Right ventricle myocardium superior (tissue), 1 donor: Measurements from ENCODE around the gene KCND2. TPM values are rescaled to one million over a fixed set of nuclear protein-coding genes. Genes with fewer than 3 reads are reported as not detected.

ENCODE experiments used
- ATAC-seq: fragments of 200-7000 bp; cut with Tn5 transposase; one replicate; pipeline ENCODE4 v1.9.1; 2020; ENCODE audit warnings: mild to moderate bottlenecking; ENCODE audit not compliant: poor library complexity
- DNase-seq: peaks from one replicate; pipeline ENCODE4 v3.0.0-alpha.2; 2020
- intact Hi-C: fragments of 100-400 bp; cut with DNase I; formaldehyde crosslinking; loops from one replicate; pipeline ENCODE4 v1.11.2; 2022
- total RNA-seq: library from RNA; stranded (reverse); fragmentation: NEBNext Ultra II Directional; extraction: Animal tissue kit (Norgen Biotek cat#: 25700); gene quantifications from one replicate; pipeline ENCODE4 v1.2.1, GENCODE V29; 2021
- donor health status: DM: no; HTN: yes; CAD: no; lungs with severe emphysema.

Gene KCND2
- total RNA-seq, 1 donor from 2014 or later, result not detected

DNA sequence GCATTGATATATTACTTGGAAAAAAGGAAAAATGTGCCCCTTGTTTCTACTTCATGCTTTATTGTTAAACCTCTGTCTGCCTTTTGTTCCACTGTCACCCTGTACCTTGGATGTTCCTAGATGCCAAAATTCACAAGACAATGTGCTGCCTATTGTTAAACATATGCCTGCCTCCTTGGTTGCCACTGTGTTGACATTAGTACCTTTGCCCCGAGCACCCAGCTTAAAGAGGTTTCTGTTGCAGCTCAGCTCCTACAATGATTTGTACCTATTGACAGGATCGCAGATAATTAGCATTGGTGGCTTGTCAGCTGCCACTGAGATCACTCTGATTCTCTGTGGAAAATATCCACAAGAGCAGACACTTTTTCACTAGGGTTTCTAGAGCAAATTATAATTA is 188.0 kb downstream of the KCND2 start:
- no peak for DNase-seq
- no peak for ATAC-seq
- intact Hi-C loops, result no loop called here

DNA sequence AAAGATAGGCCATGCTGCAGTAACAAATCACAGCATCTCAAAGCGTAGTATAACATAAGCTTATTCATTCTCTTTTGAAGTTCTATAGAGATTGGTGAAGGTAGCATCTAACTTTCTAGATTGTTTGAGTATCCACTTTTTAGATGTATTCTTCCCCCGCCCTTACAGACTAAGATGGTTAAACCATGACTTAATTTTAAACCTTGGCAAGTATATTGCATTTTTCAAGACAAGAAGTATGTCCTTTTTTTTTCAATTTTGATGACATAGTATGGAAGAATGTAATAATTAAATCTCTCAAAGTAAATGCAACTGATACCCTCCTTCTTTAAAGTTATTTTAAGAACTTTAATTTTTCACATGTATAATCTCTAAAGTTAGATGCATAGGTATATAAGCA is 190.0 kb downstream of the KCND2 start:
- intact Hi-C loops, result no loop called here
- ATAC-seq, result no peak
- no peak for DNase-seq

DNA sequence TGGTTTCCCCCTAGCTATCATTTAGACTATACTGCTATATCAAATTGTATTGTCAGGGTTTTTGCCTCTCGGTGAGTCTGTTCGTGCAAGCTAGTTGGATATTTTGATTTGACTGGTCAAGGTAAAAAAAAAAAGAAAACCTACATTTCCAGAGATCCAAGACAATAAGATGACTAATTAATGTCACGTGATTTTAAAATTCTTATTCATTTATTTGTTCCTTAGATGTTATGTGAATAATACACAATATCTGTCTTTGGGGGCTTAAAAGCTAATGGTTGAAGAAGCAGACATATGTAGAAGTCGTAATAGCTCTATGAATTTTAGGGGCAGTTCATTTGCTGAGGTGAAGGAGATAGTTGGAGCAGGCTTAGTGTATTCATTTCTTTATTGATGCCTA is 191.1 kb downstream of the KCND2 start:
- intact Hi-C loops, result no loop called here
- ATAC-seq (no peak), DNase-seq (no peak)

DNA sequence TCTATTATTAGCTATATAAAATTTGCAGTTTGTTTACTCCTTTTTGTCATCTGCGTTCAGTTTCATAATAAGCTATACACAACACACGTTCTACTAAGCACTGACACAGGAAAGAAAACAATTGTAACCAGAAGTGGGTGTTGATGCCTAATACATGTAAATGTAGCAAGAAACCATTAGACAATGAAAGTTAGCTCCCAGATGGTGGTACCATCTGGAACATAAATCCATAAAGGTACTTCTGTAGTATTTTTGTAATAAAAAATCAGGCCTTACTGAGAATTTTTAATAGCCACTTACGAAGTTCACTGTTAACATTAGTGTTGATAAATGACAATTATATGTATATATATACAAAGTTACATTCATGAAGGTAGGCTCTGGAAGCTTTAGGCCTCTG is 194.7 kb downstream of the KCND2 start:
- DNase-seq (no peak), ATAC-seq (no peak)
- intact Hi-C loops, result no loop called here

DNA sequence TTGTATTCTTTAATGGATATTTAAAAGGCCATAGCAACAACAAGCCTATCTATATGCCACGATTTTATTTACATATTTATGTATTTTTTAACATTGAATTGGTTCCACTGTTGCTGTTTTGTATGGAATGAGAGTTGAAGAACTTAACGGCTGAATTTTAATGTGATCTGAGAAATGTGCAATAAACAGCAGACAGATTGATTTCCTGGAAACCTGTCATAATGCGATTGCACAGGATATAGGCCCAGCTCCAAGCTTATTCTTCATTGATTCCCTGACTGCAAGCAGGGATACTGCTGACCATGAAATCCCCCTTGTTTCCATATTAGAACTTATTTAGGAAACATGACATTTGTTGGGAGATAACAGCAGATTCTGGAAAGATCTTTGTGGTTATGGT is 195.6 kb downstream of the KCND2 start:
- ATAC-seq (no peak), DNase-seq (no peak)
- intact Hi-C loops, result no loop called here

DNA sequence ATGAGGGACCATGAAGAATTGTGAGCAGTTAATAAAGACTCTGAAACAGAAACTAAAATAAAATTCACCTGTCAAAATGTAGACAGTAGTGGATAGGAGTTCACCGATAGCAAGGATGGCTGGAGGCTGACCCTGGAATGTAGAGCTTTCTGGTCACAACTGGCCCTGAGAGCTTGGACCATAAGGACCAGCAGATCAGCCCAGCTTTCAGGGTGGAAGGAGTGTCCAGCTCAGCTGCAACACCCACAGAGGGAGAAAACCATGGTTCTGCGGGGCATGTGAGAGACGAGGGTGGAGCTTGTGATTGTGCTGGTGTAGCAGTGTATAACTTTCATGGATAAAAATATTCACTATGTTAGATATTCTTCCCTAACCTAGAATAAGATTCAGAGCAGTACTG is 199.9 kb downstream of the KCND2 start:
- no peak for ATAC-seq
- intact Hi-C loops, result no loop called here

DNA sequence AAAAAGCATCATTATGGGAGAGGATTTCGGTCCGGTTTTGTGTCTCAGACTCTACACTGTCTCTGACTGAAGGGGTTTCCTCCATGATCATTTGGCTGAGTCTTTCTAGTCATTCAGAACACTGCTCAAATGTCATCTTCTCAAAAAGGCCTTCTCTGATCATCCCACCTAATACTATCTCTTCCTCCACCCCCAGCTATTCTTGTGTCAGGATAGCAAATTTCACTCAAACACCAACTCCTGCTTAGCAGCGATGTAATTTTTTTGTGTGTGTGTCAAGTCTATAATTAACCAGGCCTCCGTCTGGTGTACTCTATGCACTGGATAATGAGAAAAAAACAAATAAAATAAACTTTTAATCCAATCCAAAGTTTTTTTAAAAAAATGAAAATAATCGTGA is 200.4 kb downstream of the KCND2 start:
- no peak for ATAC-seq
- intact Hi-C loops, result no loop called here
- DNase-seq, result no peak

More for the DNA sequence above, 199.9 kb downstream of the KCND2 start:
- no peak for DNase-seq

DNA sequence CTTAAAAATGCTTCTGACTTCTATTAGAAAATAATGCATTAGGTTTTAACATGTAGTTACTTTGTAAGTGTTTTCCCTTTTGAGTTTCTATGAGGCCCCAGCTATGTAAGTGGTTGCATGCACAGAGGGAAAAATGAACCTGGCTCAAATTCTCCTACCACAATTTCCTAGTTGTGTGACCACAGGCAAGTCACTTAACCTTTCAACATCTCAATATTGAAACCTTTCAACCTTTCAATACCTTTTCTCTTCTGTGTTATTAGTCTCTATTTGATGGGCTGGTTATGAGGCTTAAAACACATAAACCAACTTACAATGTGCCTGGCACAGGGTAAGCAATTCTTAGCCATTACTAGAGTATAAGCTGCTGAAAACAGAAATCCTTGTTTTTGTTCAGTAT is 203.0 kb downstream of the KCND2 start:
- no peak for DNase-seq
- ATAC-seq, result no peak
- intact Hi-C loops, result no loop called here

DNA sequence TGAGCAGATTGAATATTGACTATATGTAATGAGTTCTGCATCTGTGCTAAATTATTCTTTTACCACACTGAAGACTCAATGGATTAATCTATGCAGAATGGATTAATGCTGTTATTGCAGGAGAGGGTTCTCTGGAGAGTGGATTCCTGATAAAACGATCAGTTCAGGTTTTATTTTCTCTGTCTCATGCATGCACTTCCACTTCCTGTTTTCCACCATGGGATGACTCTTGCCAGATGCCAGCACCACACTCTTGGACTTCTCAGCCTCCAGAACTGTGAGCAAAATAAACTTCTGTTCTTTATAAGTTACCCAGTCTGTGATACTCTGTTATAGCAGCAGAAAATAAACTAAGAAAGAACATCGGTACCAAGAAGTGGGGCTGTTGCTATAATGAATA is 207.5 kb downstream of the KCND2 start:
- intact Hi-C loops, result no loop called here
- ATAC-seq, result no peak

DNA sequence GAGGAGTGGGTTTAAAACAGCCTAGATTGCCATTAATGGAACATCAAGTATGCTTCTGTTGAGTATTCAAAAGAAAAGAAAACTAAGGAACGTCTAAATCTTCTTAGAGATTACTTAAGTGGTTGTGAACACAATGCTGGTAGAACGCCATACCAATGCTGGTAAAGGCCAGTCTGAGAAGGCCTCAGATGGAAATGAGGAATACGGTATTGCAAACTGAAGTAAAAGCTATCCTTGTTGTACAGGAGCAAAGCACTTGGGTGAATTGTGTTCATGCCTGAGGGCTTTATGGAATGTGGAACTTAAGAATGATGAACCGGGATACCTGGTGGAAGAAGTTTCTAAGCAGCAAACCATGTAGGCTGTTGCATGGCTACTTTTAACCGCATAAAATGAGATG is 208.0 kb downstream of the KCND2 start:
- no peak for ATAC-seq
- DNase-seq, result no peak
- intact Hi-C loops, result no loop called here

More for the DNA sequence above, 207.5 kb downstream of the KCND2 start:
- DNase-seq, result no peak

DNA sequence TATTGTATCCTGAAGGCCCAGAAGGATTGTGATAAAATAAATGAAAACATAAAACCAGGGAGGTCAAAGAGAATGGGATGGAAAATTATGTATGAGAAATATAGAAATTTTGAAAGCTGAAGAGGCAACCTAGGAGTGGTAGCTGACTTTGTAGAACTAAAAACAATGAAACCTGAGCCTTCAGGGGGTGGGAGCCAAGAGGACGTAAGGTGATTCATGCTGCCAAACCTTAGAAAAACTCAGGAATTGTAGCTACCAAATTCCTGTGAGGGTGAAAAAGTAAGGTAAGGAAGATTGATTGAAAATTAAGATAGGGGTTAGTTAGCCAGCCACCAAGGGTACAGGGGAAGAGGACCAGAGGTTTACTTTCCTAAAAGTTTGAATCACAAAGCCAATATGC is 213.2 kb downstream of the KCND2 start:
- ATAC-seq (no peak), DNase-seq (no peak)
- intact Hi-C loops, result no loop called here

DNA sequence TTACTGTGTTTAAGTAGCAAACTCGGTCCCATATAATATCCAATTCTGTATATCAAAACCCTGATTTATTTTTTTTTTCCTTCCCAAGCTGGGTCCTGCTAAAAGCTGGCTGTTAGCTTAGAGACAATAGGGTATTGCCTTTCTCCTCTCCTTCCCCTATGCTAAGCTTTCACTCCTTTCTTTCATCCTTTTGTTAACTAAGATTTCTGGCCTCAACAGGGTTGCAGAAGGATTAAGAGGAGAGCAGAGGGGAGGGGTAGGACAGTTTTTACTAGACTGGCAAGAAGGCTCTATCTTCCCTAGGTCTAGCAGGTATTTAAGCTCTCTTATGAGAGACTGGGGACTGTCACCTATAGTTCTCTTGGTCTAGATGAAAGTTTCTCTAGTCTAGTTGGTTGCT is 229.2 kb downstream of the KCND2 start:
- intact Hi-C loops, result no loop called here
- DNase-seq (no peak), ATAC-seq (no peak)

DNA sequence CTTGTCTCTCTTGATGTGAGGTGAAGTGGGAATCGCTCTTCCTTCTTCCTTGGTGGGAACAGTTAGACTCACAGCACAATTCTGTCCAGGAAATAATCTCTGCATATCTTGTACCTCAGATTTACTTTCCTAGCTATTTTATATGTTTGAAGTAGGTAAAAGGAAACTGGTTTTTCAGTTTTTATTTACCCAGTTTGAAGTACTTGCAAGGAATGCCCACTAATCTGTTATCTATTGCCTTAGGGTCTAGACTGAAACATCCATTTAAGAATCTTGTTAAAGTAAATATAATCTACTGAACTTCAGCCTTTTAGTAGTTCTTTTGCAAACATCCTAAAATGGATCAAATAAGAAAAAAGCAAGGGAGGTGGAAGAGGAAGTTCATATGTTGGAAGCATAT is 229.8 kb downstream of the KCND2 start:
- no peak for DNase-seq
- intact Hi-C loops, result no loop called here
- no peak for ATAC-seq

DNA sequence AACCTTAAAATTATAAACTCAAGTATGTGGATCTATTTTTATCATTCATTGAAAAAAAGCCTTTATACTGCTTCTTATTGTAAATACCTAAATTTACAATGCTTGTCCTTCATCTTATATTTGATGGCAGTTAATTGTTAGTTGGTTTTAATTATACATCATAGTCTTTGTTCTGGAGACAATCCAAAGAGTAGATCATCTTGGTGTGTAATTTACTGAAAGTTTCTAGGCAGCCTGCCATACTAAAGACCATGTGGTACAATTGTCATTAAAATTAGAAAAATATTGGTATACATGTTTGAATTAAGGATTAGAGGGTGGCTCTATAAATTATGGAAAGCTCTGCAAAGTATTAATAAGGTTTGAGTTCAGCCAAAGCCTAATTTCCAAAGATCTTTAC is 231.4 kb downstream of the KCND2 start:
- ATAC-seq, result no peak

DNA sequence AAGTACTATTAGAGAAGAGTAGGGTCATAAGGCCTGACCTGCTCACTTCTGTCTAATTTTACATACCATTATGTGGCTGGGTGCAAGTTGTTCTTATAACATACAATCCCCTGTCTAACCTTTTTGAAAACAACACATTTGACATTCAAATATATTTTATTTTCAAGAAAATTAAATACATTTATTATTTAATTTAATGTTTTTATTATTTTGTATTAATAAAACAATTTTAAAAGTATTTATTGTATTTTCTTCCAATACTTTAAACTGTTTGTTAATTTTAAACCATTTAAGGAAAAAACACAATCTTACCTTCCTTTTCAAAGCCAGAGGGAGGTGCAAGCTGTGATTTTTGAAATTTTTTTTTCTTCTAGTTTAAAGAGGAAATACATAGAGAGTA is 232.8 kb downstream of the KCND2 start:
- no peak for DNase-seq
- no peak for ATAC-seq
- intact Hi-C loops, result no loop called here

More for the DNA sequence above, 231.4 kb downstream of the KCND2 start:
- no peak for DNase-seq
- intact Hi-C loops, result no loop called here

DNA sequence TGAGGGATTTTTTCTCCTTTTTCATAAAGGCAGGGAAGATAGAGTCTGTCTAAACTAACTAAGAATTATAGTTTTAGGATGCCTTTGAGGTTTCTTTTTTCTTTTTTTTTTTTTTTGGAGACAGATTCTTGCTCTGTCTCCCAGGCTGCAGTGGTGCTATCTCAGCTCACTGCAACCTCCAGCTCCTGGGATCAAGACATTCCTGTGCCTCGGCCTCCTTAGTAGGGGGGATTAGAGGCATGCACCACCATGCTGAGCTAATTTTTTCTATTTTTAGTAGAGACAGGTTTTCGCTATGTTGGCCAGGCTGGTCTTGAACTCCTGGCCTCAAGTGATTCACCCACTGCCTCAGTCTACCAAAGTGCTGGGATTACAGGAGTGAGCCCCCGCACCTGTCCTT is 239.7 kb downstream of the KCND2 start:
- intact Hi-C loops, result no loop called here
- DNase-seq (no peak), ATAC-seq (no peak)

DNA sequence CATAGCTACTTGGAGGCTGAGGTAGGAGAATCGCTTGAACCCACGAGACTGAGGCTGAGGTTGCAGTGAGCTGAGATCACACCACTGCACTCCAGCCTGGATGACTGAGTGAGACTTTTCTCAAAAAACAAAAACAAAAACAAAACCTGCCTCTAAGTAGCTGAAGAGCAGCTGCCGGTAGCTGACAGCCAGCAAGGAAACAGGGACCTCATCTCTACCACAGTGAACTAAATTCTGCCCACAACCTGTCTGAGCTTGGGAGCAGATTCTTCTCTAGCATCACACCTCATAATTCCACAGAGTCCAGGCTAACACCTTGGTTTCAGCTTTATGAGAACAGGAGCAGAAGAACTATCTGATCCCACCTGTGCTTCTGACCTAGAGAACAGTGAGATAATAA is 246.2 kb downstream of the KCND2 start:
- ATAC-seq (no peak), DNase-seq (no peak)
- intact Hi-C loops, result no loop called here

DNA sequence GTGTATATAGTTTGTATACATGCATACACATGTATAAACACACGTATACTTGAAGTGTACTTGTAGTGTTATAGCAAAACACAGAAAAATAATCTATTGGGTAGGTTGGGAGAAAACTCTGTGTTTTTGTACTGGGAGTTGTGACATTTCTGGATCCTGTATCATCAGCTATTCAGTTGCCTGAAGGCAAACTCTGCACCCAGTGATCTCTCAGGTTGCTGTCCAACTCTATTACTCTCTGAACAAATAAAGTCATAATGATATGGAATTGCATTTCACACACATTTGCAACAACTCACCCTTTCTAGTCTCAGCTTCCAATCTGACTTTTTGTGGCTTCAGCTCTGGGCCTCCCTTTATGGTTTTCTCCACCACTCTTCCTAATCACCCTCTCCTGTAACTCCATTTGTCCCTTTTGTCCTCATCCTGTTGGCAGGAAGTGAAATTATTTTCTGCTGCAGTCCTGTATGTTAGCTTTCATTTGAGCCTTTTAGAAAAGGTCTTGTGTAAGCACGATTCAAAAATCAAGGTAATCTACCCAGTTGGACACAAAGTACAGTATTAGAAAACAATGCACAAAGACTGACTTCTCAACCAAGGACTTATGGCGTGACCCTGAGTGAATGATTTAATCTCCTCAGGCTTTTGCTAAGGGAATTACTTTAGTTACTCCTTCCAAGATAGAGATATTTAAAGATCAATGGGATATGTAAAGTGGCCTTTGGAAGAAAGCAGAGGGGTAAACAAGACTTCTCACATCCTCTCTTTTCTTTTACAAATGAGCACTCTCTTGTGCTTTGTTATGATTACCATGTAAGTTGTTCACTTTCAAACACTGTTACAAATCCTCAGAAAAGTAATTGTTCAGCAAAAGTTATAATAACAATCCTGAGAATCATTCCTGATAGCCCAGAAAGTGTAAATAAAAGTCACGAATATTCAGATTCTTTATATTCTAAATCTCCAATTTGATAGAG is 249.1 kb downstream of the KCND2 start:
- no peak for ATAC-seq
- intact Hi-C loops, result no loop called here
- no peak for DNase-seq

DNA sequence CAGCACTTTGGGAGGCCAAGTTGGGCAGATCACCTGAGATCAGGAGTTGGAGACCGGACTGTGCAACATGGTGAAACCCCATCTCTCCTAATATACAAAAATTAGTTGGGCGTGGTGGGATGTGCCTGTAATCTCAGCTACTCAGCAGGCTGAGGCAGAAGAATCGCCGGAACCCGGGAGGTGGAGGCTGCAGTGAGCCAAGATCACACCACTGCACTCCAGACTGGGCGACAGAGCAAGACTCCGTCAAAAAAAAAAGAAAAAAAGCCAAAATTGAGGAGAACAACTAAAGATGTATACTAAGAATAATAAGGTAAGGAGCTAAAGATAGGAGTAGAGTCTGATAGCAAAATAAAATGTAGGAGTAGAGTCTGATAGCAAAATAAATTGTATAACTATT is 251.0 kb downstream of the KCND2 start:
- intact Hi-C loops, result no loop called here
- DNase-seq (no peak), ATAC-seq (no peak)

DNA sequence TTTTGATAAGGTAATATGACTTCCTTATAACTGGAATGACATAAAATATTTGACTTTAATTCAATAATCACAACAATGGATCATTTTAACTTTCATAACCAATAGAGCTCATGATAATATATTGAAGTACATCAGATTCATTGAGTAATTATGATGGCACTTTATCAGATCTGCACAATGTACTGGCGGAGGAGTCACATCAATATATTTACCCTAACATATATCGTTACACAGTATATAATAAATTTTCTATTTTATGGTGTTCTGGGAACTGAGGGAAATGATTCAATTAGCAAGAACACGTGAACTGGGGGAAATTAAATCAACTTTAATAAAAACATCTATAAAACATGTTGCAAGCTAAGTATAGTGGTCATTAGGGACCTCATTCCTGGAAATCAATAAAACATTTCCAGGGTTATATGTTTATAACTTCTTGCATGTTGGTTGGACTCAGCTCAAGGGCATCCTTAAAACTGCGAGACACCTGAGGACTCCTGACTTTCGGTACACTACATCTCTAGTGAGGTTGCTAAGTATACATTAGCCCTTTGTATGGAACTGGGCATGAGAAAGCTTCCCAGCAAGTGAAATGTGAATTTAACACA is 254.0 kb downstream of the KCND2 start:
- ATAC-seq, result no peak
- DNase-seq, result no peak
- intact Hi-C loops, result no loop called here
